GM21526 (cell line): Measurements from ENCODE around the gene WWP2.
"Not testable (repeated sequence)": the region's sequence is repeated elsewhere in the genome, so short reads cannot be mapped to it uniquely, and the experiment has no call there.

Experiments used
- ATAC-seq: cut with Tn5 transposase; IDR thresholded peaks from one replicate; pipeline ENCODE4 v1.9.1; 2021; ENCODE audit warnings: moderate library complexity; ENCODE audit not compliant: unreplicated experiment, low FRiP score

Gene WWP2

DNA sequence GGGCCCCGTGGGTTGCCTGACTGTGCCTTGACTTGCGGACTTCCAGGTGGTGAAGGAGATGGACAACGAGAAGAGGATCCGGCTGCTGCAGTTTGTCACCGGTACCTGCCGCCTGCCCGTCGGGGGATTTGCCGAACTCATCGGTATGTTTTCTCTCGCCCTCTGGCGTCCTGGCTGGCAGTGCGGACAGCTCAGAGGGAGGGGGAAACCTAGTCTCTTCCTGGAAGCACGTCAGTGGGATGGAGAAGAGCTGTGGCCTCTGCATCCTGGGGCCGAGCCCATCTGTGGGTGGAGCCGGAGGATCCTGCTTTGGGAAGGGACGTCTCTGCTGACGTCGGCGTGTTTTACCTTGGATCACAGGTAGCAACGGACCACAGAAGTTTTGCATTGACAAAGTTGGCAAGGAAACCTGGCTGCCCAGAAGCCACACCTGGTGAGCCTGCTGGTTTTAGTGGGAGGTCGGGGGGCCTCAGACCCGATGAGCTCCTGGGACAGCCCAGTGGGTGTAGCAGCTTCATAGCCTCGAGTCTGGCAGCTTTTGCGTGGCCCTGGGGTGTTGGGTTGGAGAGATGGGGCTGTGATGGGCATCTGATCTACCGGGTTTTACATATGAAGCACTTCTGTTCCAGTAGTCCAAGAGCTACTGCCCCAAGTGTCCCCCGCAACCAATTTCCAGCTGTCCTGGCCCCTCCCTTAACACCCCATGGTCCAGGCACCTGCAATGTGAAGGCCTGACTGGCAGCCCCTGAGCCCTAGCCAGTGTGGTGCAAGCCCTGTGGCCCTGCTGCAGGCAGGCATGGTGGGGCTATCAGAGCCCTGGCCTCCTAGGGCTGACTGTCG is 177.1 kb downstream of the WWP2 start:
- no peak for ATAC-seq

DNA sequence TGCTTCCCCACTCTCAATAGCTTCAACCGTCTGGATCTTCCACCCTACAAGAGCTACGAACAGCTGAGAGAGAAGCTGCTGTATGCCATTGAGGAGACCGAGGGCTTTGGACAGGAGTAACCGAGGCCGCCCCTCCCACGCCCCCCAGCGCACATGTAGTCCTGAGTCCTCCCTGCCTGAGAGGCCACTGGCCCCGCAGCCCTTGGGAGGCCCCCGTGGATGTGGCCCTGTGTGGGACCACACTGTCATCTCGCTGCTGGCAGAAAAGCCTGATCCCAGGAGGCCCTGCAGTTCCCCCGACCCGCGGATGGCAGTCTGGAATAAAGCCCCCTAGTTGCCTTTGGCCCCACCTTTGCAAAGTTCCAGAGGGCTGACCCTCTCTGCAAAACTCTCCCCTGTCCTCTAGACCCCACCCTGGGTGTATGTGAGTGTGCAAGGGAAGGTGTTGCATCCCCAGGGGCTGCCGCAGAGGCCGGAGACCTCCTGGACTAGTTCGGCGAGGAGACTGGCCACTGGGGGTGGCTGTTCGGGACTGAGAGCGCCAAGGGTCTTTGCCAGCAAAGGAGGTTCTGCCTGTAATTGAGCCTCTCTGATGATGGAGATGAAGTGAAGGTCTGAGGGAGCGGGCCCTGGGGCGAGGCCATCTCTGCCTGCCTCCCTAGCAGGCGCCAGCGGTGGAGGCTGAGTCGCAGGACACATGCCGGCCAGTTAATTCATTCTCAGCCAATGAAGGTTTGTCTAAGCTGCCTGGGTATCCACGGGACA is 177.9 kb downstream of the WWP2 start:
- no peak for ATAC-seq

DNA sequence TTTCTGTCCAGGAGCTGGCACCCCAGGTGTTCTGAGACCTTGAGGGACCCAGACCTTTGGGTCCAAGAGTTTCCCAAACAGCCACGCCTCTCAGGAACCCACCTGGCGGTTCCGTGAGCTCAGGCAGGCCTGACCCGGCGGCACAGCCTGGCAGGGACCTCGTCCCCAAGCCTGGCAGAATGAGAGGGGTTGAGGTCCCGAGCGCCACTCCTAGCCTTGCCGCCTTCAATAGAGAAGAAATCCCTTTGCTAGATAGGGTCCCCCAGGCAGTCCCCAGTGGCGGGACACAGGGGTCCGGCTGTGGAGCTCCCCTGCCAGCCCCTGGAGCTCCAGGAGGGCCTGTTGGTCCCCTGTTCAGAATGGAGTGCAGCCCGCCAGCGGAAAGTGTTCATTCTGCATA is 178.5 kb downstream of the WWP2 start:
- no peak for ATAC-seq

DNA sequence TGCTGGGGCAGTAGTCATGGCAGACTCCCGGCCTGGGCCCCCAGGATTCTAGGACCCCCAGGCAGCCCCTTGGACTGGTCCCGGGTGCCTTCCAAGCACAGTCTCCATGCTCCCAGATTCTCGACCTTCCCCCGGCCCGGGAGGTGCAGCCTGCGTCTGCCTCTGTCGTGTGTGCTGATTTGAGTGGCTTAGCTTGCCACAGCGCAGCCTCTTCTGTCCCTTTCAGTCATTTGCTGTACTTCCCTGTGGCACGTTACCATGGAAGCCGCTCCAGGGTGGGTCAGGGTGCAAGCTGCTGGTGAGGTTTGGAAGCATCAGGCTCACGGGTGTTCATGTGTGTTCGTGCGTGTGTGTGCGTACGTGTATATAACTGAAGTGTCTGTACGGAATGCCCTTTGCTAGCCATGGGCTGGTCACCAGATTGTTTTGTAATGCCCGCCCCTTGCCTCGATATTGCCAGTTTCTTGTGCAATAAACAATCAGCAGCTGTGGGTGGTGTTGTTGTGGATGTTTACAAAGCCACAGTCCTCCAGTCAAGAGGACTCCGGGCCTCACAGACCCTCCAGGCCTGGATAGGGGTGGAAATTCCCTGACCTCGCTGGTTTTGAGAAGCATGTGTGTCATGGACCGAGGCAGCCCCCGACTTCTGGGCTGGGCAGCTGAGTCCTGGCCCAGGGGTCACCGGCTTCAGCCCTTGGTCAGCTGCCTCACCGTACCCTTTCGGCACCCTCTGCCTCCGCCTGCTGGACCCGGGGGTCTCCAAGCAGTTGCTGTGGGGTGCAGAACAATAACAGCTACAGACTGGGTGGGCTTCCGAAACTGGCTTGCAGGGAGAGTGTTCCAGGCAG is 179.3 kb downstream of the WWP2 start:
- no peak for ATAC-seq

DNA sequence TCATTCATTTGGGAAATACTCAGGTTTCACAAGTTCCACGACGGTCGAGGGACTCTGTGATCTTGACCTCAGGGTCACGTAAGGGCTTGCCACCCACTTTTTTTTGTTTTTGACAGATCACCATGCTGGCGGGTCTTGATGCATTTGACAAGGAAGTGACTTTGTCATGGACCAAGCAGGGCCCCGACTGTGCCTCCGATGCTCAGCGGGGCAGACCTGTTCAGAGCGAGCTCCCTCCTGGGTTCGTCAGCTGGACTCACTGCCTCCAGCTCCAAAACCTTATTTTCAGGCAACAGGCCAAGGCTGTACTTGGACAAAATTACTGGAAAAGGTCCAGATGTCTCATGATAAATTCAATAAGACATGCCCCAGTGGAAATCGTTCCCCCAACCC is 180.0 kb downstream of the WWP2 start:
- ATAC-seq, result no peak

DNA sequence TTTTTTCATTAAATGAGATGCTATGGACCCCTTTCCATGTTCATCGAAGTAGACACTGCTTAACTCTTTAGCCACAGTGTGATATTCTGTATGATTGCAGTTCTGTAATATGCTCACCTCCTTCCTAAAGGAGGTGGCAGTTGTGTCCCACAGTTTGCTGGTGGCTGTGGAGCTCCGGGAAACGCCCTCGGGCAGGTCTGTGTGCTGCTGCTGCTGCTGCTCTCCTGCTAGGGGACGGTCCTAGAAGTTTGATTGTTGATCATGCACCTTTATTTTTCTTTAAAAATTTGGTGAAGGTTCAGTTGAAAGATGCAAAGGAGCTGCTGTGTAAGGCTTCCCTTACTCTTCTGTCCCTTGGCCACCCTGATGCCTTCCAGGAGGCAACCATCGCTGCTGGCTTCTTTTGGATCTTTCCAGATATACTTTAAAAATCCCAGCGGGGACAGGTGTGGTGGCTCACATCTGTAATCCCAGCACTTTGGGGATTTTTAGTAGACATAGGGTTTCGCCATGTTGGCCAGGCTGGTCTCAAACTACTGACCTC is 180.6 kb downstream of the WWP2 start:
- no peak for ATAC-seq

DNA sequence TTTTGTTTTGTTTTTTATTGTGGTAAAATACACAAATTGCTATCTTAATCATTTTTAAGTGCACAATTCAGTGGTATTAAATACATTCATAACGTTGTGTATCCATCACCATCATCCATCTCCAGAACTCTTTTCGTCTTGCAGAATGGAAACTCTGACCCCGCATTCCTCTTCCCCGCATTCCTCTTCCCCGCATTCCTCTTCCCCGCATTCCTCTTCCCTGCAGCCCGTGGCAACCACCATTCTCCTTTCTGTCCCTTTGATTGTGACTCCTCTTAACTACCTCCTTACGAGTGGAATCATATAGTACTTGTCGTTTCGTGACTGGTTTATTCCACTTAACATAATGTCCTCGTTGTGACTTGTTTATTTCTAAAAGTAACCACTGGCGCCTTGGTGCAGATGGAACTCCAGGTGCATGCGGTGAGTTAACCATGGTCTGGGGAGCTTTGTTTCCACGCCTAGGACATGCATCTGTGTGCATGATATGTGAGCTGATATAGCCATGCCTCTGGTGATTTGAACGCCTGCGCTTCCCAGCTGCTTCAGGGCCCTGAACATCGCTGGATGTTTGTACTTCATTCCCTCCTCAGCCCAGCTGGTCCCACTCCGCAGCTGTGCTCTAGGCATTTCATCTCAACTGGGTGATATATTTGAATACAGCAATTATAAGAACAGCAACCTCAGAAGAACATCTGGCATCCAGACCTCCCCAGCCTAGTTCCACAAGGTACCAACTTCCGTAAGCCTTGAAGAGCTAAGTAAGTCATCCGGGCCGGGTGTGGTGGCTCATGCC is 181.3 kb downstream of the WWP2 start:
- not testable (repeated sequence) for ATAC-seq

DNA sequence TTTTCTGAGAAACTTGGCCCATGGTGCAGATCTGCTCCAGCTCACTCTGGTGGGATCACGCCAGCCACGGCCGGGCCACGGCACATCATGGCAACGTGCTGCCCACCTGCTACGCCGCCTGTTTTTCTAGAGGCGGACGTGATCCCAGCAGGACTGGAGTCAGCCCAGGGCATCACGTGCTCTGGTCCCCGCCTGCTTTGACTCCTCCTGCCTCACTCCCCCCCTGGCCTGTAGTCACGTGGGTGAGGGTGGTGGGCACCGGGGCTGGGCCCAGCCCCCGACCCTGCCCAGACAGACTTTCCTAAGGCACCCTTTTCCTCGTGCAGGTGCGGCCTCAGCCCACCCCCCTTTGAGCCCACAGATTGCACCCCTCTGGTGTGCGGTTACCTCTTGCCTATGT is 188.3 kb downstream of the WWP2 start:
- not testable (repeated sequence) for ATAC-seq

DNA sequence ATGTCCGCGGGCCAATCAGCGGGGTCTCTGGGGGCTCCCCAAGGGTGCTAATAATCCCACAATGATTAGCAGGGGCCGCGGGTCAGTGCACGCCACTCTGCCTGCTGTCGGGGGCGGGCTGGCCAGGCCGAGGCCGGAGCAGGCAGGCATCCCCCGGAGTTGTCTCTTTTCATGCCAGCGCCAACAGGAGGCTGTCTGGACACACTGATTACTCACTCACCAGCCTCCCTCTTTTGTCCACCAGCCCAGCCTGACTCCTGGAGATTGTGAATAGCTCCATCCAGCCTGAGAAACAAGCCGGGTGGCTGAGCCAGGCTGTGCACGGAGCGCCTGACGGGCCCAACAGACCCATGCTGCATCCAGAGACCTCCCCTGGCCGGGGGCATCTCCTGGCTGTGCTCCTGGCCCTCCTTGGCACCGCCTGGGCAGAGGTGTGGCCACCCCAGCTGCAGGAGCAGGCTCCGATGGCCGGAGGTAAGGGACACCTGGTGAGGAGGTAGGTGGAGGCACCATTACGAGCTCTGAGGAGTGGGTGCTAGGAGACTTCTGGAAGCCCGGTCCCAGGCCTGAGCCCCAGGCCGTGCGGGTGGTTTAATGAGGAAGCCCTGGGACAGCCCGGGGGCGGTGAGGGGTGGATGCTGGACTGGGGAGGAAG is 189.0 kb downstream of the WWP2 start, which contains the start of gene CLEC18A:
TSS of gene CLEC18A (plus strand) at position 318 of the 655 bp plus-strand sequence. CDS start at position 351, 33 bp downstream.
- ATAC-seq, result not testable (repeated sequence)

DNA sequence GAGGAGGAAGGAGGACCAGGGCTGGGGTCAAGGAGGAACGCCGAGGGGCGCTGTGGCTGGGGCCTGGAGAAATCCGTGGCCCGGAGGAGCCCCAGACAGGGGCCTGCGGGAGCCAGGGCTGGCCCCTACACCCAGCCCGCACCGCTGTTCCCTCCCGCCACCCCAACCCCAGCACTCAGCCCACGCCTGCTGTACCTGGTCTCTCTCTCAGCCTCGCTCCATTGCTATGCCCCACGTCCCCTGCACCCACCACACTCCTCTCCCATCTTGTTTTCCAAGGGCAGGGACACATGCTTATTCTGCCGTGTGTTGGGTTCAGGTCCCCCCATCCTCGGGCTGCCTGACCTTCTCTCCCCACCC is 189.5 kb downstream of the WWP2 start:
- ATAC-seq, result not testable (repeated sequence)

DNA sequence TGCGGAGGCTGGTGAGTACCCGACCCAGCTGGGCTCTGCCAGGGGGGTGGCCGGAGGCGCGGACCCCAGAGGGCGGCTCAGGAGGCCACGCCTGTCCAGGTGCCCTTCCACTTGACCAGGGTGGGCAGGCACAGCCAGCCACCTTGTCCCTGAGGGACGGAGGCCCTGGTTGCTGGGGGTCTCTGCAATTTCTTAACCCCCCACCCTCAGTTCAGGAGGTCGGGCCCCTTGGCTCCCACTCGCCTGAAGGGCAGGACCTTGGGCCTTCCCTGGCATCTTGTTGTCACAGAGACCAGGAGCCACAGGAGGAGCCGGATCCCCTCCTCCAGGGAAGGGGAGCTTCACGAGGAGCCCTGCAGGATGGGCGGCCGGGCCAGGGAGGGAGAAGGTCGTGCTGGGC is 190.0 kb downstream of the WWP2 start:
- ATAC-seq, result not testable (repeated sequence)

DNA sequence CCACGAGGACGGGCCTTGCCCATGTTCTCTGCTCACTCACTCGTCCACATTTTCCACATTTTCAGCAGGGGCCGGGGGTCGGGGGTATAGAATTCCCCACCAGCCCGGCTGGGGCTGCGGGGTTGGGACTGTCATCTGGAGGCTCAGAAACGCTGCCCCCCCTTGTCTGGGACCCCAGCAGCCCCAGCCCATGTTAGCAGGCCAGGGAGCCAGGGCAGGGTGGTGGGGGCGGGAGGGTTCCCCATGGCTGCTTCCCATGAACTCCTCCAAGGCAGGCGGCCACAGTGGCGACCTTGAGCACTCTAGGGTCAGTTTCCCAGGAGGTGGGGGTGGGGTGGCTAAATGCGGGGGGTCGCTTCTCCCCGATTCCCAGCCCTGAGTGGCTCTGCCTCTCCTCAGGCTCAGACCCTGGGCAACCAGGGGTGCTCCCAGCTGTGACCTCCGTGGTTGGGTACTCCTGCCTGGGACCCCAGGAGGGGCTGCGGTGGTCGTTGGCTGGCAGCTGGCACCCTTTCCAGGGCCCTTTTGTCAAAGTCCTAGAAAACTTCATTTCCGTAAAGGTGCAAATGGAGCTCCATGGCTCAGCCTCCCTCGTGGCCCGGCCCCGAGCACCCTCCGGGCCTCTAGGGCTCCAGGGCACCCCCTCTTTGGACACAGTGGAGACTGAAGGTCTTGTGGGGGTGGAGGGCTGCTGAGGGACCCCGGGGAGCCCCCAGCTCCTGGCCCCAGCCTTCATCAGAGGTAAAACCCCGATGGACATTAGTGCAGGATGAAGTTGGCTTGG is 190.6 kb downstream of the WWP2 start:
- ATAC-seq, result not testable (repeated sequence)

DNA sequence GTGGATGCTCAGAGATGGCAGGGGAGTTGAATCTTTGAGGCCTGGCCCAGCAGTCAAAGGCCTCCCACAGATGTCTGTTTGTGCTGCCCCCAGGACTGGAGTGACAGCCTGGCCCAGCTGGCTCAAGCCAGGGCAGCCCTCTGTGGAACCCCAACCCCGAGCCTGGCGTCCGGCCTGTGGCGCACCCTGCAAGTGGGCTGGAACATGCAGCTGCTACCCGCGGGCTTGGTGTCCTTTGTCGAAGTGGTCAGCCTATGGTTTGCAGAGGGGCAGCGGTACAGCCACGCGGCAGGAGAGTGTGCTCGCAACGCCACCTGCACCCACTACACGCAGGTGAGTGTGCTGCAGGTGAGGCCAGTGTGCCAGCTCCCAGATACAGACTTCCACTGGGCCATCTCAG is 192.1 kb downstream of the WWP2 start:
- ATAC-seq, result not testable (repeated sequence)

DNA sequence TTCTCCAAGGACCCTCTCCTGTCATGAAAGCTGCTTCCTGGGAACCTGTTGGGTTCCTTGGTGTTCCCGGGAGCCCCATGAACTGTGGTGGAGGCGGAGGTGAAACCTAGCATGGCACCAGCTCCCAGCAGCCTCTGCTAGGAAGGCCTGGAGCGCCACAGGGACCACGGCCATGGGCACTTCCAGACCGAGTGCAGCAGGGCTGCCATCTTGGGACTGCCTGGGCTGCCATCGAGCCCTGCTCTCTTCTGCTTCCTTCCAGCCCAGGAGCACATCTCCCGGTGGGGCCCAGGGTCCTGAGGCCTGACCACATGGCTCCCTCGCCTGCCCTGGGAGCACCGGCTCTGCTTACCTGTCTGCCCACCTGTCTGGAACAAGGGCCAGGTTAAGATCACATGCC is 201.2 kb downstream of the WWP2 start:
- not testable (repeated sequence) for ATAC-seq

DNA sequence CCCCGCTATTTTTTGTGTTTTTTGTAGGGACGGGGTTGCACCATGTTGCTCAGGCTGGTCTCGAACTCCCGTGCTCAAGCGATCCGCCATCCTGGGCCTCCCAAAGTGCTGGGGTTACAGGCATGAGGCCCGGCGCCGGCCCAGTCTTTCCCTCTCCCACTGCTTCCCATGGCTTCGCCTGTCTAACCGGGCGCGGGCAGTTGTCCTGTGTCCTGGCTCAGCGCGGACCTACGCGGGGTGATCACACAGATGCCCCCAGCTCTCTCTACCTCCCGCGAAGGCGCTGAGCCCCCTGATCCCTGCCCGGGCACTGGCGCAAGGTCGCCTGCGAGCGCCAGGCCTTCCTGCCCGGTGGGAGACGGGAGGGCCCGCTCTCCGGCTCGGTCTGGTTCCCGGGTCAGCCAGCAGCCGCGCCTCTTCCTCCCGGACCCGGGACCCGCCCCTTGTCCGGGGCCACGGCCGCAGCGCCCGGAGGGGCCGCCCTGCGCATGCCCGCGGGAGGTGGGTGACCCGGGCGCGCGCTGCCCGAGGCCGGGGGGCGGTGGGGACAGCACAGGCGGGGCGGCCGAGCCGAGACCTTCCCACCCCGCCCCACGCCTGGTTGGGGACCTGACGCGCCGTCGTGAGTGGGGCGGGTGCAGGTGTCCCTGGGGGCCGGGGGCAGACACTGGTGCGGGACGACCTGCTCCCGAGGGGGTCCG is 203.0 kb downstream of the WWP2 start:
- ATAC-seq, result not testable (repeated sequence)

DNA sequence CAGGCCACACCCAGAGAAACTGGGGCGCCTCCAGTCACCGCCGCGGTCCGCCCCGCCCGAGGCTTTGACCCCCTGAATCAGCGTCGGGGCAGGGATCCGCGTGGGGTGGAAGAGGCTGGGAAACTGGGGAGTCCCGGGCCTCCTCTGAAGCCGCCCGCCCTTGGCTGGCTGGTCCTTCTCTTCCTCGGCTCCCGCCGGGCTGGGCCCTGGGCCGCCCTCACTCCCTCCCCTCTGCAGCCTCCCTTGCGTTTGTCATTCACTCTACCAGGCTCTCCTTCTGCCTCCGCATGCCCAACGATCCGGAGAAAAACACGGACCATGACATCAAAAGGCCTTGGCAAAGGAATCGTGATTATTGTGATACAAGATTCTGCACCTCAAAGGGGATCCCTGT is 203.5 kb downstream of the WWP2 start:
- not testable (repeated sequence) for ATAC-seq

DNA sequence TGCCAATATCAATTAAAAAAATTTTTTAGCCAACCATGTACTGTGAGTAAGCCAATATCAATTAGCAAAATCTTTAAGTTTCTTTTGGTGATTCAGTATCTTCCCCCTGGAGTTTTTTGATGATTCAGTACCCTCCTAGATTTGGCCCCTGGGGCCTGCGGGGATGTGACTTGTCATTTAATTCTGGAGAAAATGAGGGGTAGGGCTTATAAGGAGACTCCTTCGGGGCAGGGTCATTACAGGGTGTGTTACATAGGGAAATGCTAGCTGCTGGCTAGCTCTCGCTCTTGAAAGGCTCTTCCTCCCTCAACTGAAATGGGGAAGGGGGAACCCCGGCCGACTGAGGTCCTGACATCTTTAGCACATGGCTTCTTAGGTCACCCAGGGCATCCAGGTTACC is 205.6 kb downstream of the WWP2 start:
- ATAC-seq, result not testable (repeated sequence)

DNA sequence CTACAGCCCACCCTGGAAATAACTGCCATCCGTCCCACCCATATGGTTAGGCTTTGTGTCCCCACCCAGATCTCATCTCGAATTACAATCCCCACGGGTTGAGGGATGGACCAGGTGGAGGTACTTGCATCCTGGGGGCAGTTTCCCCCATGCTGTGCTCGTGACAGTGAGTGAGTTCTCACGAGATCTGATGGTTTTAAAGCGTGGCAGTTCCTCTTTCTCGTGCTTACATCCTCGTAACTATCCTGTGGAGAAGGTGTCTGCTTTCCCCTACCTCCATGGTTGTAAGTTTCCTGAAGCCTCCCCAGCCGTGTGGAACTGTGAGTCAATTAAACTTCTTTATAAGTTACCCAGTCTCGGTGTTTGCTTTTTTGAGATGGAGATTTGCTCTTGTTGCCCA is 206.0 kb downstream of the WWP2 start:
- not testable (repeated sequence) for ATAC-seq
